Skeletal muscle satellite cell (primary cell): Measurements from ENCODE around the gene SH3TC2.

Source experiments
- H3K27me3 ChIP-seq: 2 replicates; pipeline ENCODE4 v1.7.0; 2013; ENCODE audit warnings: low read length; ENCODE audit not compliant: control insufficient read depth, insufficient read depth
- H3K36me3 ChIP-seq: 2 replicates; pipeline ENCODE4 v1.7.0; 2013; ENCODE audit warnings: mild to moderate bottlenecking, control low read depth, low read length; ENCODE audit not compliant: insufficient read depth
- H3K4me1 ChIP-seq: 2 replicates; pipeline ENCODE4 v1.7.0; 2013; ENCODE audit warnings: low read length; ENCODE audit not compliant: control insufficient read depth, insufficient read depth
- H3K4me2 ChIP-seq: 2 replicates; pipeline ENCODE4 v1.7.0; 2013; ENCODE audit warnings: mild to moderate bottlenecking, low read length
- H3K4me3 ChIP-seq: 2 replicates; pipeline ENCODE4 v1.7.0; 2013; ENCODE audit warnings: low read length
- H3K9ac ChIP-seq: 2 replicates; pipeline ENCODE4 v1.7.0; 2013; ENCODE audit warnings: mild to moderate bottlenecking, low read depth, low read length, moderate library complexity
- H3K9me3 ChIP-seq: replicated peaks from 2 replicates; pipeline ENCODE4 v1.7.0; 2013; ENCODE audit warnings: mild to moderate bottlenecking, control low read depth, low read length

SH3TC2 gene

DNA sequence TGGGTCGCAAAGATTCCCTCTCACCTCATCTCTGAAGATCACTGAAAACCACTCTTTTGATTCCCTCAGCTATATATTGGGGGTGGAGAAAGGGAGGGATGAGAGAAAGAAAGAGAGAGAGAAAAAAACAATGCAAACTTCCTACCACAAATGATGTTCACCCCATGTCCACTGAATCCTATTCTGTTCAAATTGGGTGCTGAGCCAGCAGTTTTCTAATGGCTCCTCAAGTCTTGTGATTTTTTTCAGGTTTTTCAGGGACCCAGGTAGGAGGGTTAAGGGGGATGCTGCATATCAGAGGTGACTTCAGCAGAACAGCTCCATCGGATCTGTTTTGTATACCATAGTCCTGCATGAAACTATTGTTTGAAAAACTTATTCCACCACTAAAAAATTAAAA lies 95.9 kb downstream of the SH3TC2 start:
- Histone ChIP-seq H3K4me1 (peaks cover 69% of the 10 kb centered on the region), H3K9ac (peak overlapping the region; percentile 80), H3K4me3 (no peak overlapping the region)

DNA sequence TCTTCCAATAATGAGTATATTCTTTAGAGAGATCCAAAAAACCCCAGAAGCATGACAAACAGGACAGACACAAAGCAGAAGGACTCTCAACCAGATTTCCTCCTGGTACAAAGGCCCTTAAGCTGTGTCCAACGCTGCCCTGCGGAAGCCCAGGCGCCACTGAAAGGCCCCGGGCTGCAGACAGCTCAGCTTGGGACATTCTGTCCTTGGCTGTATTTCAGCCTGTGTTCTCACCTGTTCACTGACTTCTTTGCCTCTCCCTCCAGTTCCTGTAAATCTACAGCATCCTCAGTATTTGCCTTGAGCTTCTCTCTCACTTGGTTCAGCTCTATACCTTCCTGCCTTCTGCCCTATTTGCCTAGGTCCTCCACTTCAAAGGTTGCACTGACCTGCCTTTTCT lies 96.5 kb downstream of the SH3TC2 start:
- Histone ChIP-seq H3K9me3 (no peaks in the 10 kb centered on the region), H3K4me3 (no peak overlapping the region), H3K36me3 (no peaks in the 10 kb centered on the region), H3K27me3 (no peaks in the 10 kb centered on the region), H3K4me2 (peak overlapping the region; percentile 3), H3K9ac (peak overlapping the region; percentile 80), H3K4me1 (peaks cover 73% of the 10 kb centered on the region)

More for the DNA sequence above, 95.9 kb downstream of the SH3TC2 start:
- Histone ChIP-seq H3K27me3 (no peaks in the 10 kb centered on the region), H3K9me3 (no peaks in the 10 kb centered on the region), H3K36me3 (no peaks in the 10 kb centered on the region), H3K4me2 (no peak overlapping the region)

DNA sequence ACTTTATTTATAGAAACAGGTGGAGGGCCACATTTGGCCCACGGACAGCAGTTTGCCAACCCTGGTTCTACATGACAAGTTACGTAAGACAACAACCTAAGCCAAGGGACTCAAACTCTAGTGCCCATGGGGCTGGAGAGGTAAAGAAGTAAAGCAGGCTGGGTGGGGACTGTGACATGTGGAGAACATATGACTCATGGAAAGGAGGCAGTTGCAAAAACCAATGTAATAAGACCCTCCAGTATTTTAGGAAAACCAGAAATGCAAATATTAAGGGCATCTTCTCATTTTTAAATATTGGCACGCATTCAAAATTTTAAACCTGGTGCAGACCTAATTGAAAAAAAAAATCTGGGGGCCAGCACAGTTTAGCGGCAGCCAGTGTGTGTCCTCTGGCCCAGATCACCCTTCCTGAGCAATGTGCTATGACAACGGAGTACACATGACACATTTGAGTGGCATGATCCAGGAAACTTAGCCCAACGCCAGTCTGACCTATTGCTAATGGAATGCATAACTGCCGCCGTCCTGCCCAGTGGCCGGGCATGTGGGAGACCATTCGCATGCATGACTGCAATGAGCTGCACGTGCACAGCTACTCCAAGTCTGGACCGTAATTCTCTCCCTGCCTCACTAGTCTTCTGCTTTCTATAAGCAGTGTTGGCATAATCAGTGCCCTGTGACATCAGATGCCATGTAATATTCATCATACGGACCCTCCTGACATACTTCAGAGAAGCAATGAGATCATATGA lies 97.2 kb downstream of the SH3TC2 start:
- Histone ChIP-seq H3K9ac (peak overlapping the region; percentile 80), H3K4me1 (peaks cover 74% of the 10 kb centered on the region), H3K4me3 (no peak overlapping the region), H3K36me3 (no peaks in the 10 kb centered on the region), H3K4me2 (peak overlapping the region; percentile 14), H3K9me3 (no peaks in the 10 kb centered on the region), H3K27me3 (no peaks in the 10 kb centered on the region)

- Histone ChIP-seq H3K4me1 (peaks cover 54% of the 10 kb centered on the region), H3K4me2 (no peak overlapping the region), H3K36me3 (no peaks in the 10 kb centered on the region), H3K27me3 (no peaks in the 10 kb centered on the region), H3K9me3 (no peaks in the 10 kb centered on the region), H3K9ac (no peak overlapping the region), H3K4me3 (no peak overlapping the region)
These were observed 99.2 kb downstream of the SH3TC2 start for GRCh38 chr5:148963664-148964063.

DNA sequence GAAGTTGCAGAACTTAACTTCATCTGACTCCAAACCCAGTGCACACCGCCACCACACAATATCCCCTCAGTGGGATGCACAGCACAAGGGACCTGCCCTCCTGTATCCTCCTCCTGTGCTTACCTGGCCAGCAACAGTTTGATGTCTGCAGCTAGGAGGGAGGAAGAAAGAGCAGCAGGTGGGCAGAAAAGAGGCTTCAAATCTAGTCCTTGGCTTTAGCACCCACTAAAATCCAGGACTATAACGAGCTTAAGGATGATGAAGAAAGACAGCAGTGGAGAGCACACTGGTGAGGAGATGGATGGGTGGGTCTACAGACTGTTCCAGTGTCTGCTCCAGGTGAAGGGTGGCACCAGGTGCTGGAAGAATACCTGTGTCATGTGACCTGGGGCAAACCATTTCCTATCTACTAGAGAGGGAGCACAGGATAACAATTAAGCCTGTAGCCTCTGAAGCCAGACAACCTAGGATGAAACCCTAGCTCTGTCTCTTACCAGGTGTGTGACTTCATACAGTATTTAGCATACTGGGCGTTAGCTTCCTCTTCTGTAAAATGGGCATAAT lies 100.0 kb downstream of the SH3TC2 start:
- Histone ChIP-seq H3K4me2 (no peak overlapping the region), H3K4me1 (peaks cover 45% of the 10 kb centered on the region), H3K4me3 (no peak overlapping the region), H3K9me3 (no peaks in the 10 kb centered on the region), H3K27me3 (no peaks in the 10 kb centered on the region), H3K9ac (no peak overlapping the region), H3K36me3 (no peaks in the 10 kb centered on the region)

- Histone ChIP-seq H3K27me3 (no peaks in the 10 kb centered on the region), H3K9ac (no peak overlapping the region), H3K9me3 (no peaks in the 10 kb centered on the region), H3K4me2 (no peak overlapping the region), H3K36me3 (no peaks in the 10 kb centered on the region), H3K4me1 (peaks cover 39% of the 10 kb centered on the region), H3K4me3 (no peak overlapping the region)
These were observed 100.7 kb downstream of the SH3TC2 start for GRCh38 chr5:148962200-148962550.

DNA sequence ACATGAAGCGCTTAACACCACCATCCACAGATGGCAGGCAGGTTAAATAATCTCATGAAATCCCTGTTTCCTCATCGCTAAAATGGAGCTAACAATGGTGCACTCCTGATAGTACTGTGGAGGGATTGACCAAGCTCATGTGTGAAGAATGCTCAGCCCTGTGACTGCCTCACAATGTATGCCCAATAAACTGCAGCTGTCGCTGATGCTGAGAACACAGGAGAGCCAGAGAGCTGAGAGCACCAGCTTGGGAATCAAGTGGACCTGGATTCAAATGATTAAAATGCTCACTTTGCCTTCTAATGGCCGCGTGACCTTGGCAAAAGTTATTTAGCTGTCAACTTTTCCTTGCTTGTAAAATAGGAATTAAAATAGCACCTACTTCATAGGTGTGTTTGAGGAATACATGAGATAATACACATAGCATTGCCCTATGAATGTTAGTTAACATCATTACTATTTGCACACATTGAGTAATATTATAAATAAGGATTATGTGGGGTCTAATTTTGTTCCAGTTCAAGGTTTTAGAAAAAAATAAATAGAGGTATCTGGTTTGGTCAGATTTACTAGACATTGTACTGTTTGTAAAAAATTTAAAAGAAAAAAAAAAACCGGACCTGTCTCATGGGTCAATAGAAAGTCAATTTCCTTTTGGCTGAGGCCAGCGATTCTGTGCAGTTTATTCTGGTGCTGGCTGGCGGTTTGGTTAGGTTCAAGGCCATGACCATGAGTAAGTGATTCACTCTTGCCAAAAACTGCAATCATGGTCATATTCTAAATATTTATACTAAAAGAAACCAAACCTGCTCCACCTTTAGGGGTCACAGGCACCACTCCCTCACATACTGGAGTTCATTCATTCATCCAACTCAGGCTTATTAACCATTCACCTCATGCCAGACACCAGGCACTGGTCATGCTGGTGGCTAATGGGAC lies 101.3 kb downstream of the SH3TC2 start:
- Histone ChIP-seq H3K4me3 (no peak overlapping the region), H3K9me3 (no peaks in the 10 kb centered on the region), H3K4me2 (no peak overlapping the region), H3K9ac (no peak overlapping the region), H3K27me3 (no peaks in the 10 kb centered on the region), H3K36me3 (no peaks in the 10 kb centered on the region), H3K4me1 (peaks cover 32% of the 10 kb centered on the region)

DNA sequence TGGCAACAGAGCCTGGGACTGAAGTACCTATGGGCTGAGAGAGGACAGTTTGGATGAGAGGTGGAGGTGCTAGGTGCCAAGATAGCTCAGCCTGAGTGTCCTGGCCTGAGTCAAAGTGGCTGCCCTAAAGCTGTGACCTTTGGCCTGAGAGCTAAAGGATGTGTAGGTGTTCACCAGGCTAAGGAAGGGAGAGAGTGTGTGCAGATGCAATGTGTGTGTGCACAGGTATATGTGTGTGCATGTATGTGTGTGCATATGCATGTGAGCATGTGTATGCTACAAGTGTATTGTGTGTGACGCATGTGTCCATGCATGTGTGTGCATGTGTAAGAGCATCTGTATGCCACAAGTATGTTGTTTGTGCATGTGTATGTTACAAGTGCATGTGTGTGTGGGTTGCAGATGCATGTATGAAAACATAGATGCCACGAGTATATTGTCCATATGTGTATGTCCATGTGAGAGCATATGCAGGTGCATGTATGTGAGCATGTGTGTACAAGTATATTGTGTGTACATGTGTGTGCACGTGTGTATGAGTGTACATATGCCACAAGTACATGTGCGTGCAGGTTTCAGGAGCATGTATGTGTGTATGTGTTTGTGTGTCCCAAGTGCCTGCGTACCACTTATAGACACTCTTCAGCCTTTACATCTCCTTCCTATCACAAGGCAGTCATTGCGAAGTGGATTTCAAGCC lies 102.6 kb downstream of the SH3TC2 start:
- Histone ChIP-seq H3K4me2 (no peak overlapping the region), H3K36me3 (no peaks in the 10 kb centered on the region), H3K4me3 (no peak overlapping the region), H3K27me3 (no peaks in the 10 kb centered on the region), H3K9me3 (no peaks in the 10 kb centered on the region), H3K9ac (no peak overlapping the region), H3K4me1 (peaks cover 21% of the 10 kb centered on the region)

DNA sequence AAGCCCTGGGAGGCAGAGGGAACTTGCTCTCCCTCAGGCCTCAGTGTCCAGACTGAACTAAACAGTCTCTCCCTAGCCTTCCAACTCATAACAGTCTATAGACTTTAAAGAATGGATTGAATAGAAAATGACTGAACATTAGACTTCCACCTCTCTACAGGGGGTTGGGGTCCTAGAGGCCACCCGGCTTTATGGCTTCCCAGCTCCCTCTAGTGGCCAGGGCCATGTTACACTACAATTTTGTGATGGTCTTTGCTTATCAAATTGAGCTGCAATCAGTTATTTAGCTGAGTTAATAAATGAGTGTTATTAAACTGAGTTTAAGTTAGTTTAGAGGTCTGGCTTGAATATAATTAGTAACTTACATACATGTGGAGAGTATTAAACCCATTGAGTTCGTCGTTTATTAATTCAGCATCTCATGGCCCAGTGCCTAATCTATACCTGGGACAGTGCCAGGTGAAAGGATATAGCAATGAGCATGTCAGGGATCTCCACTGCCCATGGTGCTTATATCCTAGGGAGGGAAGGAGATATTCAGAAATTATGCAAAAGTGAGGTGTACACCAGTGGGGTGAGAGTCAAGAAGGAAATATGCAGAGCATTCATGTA lies 105.2 kb downstream of the SH3TC2 start:
- Histone ChIP-seq H3K36me3 (no peaks in the 10 kb centered on the region), H3K4me2 (no peak overlapping the region), H3K27me3 (no peaks in the 10 kb centered on the region), H3K9ac (peak overlapping the region; percentile 11), H3K9me3 (no peaks in the 10 kb centered on the region), H3K4me3 (no peak overlapping the region), H3K4me1 (peaks cover 17% of the 10 kb centered on the region)

GRCh38 chr5:148956477-148957385 lies 106.1 kb downstream of the SH3TC2 start:
- H3K4me2 ChIP-seq, result no peak overlapping the region
- no peaks in the 10 kb centered on the region for H3K9me3 ChIP-seq
- peaks cover 9% of the 10 kb centered on the region for H3K4me1 ChIP-seq
- no peaks in the 10 kb centered on the region for H3K36me3 ChIP-seq
- no peak overlapping the region for H3K9ac ChIP-seq
- H3K4me3 ChIP-seq, result no peak overlapping the region
- H3K27me3 ChIP-seq, result no peaks in the 10 kb centered on the region
